ENCODE results near the gene RSKR. TPM values are rescaled to one million over a fixed set of nuclear protein-coding genes. Genes with fewer than 3 reads are reported as not detected.
"Not testable (repeated sequence)": the region's sequence is repeated elsewhere in the genome, so short reads cannot be mapped to it uniquely, and the experiment has no call there.

RSKR gene
- total RNA-seq, 6 experiments from 2014 or later = 1.5 to 7.3 (median 4.2) TPM

DNA sequence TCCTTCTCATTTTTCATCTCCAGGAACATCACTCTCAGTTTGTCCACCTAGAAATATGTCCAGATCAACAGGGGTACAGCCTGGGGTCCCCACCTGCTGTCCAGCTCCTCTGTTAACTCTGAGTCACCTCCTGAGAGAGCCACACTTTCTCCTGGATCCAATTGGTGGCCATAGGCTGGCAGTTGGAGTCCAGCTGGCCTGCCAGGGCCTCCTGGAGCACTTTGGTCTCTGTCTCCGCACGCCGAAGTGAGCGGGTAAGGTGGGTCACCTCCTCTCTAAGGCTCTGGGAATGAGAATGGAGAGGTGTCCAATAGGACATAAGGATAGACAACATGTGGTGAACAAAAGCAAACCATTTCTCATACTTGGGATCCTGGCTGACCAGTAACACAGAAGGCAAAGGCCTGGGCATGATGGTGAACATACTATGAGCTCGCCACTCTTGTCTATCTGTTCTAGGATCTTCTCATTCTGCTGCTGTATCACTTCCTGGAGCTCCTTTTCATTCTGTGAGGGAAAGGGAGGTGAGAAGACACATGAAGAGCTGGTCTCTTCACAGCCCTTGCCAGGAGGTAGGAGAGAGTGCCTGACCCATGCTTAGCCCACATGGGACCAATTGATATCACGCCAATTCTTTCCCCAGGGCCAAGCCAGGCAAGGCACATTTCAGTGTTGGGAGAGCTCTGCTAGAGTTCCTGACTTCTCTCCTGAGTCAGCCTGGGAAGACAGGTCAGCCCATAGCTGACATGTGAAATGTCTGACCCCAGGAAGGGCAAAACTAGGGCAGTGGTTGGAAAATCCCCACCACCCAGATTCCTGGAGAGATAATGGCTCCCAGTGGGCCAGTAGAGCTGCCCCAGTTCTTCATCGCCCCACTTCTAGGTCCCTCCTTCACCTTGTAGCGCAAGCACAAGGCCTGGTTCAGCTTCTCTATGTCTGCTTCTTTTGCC lies 35.5 kb downstream of the RSKR start:
- no peak overlapping the region for H3K4me3 ChIP-seq
- no peak for DNase-seq
- 95% methylated on average over 7 of the region's 8 CpGs for WGBS (ENCODE audit: insufficient coverage, low coverage, low lambda C conversion rate, missing lambda C conversion rate)
- peaks cover 0 to 24% (median 0%) of the 10 kb centered on the region in 4 donors for H3K36me3 ChIP-seq
- no peaks in the 10 kb centered on the region for H3K9me3 ChIP-seq
- TF ChIP-seq, protein P1, sequence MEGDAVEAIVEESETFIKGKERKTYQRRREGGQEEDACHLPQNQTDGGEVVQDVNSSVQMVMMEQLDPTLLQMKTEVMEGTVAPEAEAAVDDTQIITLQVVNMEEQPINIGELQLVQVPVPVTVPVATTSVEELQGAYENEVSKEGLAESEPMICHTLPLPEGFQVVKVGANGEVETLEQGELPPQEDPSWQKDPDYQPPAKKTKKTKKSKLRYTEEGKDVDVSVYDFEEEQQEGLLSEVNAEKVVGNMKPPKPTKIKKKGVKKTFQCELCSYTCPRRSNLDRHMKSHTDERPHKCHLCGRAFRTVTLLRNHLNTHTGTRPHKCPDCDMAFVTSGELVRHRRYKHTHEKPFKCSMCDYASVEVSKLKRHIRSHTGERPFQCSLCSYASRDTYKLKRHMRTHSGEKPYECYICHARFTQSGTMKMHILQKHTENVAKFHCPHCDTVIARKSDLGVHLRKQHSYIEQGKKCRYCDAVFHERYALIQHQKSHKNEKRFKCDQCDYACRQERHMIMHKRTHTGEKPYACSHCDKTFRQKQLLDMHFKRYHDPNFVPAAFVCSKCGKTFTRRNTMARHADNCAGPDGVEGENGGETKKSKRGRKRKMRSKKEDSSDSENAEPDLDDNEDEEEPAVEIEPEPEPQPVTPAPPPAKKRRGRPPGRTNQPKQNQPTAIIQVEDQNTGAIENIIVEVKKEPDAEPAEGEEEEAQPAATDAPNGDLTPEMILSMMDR (IDR thresholded peaks at IDR 0.05) = no peak
- TF ChIP-seq POLR2A (IDR thresholded peaks at IDR 0.05) = no peak
- H3K27me3 ChIP-seq = no peaks in the 10 kb centered on the region
- ATAC-seq = no peak
- peaks cover 0 to 20% (median 6%) of the 10 kb centered on the region in 4 donors for H3K4me1 ChIP-seq
- peak overlapping the region in 1 of 3 donors; percentile 77 for H3K27ac ChIP-seq
- intact Hi-C loops (cut with DNase I) = no loop called here

DNA sequence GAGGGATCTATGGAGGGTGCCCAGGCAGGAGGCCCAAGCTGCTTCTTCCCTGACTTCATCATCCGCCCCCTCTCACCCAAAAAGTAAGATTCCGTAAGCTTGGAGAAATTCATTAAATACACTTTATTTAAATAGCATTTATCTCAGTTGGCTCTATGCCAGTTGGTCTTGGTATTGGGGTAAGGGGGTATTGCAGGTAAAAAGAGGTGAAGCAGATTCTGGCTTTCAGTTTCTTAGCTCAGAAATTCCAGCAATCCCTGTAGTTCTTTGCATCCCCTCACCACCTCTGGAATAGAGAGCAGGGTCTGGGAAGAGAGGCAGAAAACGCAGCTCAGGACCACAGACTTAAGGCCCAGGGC lies 36.5 kb downstream of the RSKR start:
- H3K27me3 ChIP-seq = no peaks in the 10 kb centered on the region
- H3K27ac ChIP-seq = peak overlapping the region; percentile 64 to 77 (median 69)
- TF ChIP-seq, protein P1 (IDR thresholded peaks at IDR 0.05) = no peak
- no peak for TF ChIP-seq POLR2A (IDR thresholded peaks at IDR 0.05)
- peaks cover 0 to 22% (median 7%) of the 10 kb centered on the region in 4 donors for H3K4me1 ChIP-seq
- H3K36me3 ChIP-seq = peaks cover 0 to 17% (median 0%) of the 10 kb centered on the region in 4 donors
- H3K4me3 ChIP-seq = no peak overlapping the region
- ATAC-seq = no peak
- H3K9me3 ChIP-seq = no peaks in the 10 kb centered on the region
- 80% methylated on average over 3 of the region's 3 CpGs for WGBS (ENCODE audit: insufficient coverage, low coverage, low lambda C conversion rate, missing lambda C conversion rate)
- no peak for DNase-seq
- intact Hi-C loops (cut with DNase I) = no loop called here

DNA sequence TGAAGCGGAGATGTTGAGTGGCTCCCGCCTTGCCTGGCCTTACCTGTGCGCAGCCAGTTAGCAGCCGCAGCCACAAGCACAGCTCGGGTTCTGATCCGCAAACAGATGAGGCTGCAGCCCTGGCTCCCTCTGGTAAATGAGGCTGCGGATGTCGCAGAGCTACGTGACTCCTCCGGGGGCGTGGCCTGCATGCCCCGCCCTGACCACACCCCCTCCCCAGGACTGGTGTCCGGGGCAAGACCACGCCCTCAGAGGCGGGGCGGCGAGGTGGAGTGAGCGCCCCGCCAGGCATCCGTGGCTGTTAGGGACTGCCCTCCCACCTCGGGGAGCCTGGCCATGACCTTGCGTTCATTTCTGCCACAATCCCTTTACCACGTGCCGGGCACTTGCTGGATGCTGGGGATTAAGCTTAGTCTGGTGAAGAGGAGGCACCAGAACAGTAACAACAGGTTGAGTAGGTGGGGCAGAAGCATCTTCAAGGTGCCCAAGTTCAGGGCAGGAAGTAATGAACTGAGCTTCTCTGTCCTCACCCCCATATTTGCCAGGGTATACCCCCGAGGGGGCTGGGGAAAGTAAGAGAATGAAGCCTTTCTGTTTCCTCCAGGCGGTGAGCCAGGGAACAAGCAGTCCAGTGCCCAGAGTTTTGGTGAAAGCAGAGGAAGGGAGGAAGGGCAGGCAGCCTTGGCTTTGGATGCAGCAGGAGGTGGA lies 37.1 kb downstream of the RSKR start, which contains the start of gene ALDOC:
Gene ALDOC (minus strand): TSS at position 138 of the 708 bp plus-strand sequence. CDS start 1,363 bp downstream, outside the sequence.
- Histone ChIP-seq H3K27ac (peak within 1 kb of the TSS; percentile 64 to 77 (median 69)), H3K4me1 (peaks cover 0 to 28% (median 10%) of the 10 kb centered on the region in 4 donors), H3K9me3 (no peaks in the 10 kb centered on the region), H3K36me3 (peaks cover 0 to 17% (median 0%) of the 10 kb centered on the region in 4 donors), H3K4me3 (peak within 1 kb of the TSS in 2 of 3 donors; percentile 33 to 36), H3K27me3 (no peaks in the 10 kb centered on the region)
- ATAC-seq (peak; percentile 97 to 98 (median 98)), DNase-seq (peak; percentile 99)
- TF ChIP-seq, protein P1 (IDR thresholded peaks at IDR 0.05) = no peak
- TF ChIP-seq POLR2A (IDR thresholded peaks at IDR 0.05) = peak; percentile 96
- intact Hi-C loops (cut with DNase I) = no loop called here
- WGBS (ENCODE audit: insufficient coverage, low coverage, low lambda C conversion rate, missing lambda C conversion rate) = 0% methylated on average over 8 of the region's 26 CpGs

DNA sequence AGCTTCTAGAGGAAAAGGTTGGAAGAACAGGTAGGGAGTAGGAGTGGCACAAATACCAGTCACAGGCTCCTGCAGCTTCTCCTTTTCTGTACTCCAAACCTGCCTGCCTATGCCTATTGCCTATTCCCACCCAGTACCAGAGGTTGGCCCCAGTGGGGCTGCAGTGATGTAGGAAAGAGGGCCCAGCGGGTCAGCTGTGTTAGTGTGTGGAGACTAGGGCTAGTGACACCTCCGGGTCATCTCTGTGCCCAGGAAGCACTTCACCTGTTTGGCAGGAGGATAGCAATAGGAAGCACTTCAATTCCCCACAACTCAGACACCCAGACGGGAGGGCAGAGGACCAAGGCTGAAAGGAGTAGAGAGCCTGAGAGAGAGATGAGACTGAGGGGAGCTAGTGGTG lies 38.0 kb downstream of the RSKR start:
- Histone ChIP-seq H3K36me3 (peaks cover 0 to 17% (median 0%) of the 10 kb centered on the region in 4 donors), H3K4me1 (peaks cover 0 to 29% (median 11%) of the 10 kb centered on the region in 4 donors), H3K4me3 (peak overlapping the region in 1 of 3 donors; percentile 26)
- ATAC-seq; DNase-seq; intact Hi-C loops (cut with DNase I); H3K27ac ChIP-seq; H3K9me3 ChIP-seq; H3K27me3 ChIP-seq: not testable (repeated sequence)
- WGBS (ENCODE audit: insufficient coverage, low coverage, low lambda C conversion rate, missing lambda C conversion rate) = 36% methylated on average over 3 of the region's 3 CpGs
